Adrenal gland (tissue), 5 donors: ENCODE measurements around the gene ARHGAP31.

Experiments
- CTCF ChIP-seq, 6 experiments: fragments of 450-650 bp in 4 of 6; fragments of 200-600 bp in 2 of 6; sonication (generic) in 1 of 6; IDR thresholded peaks; 1 replicate in 5 of 6; 2 replicates in 1 of 6; pipeline versions ENCODE4 v1.5.1 to v1.8.0; 2016 to 2021; ENCODE audit warnings: antibody characterized with exemption in 6 of 6, mild to moderate bottlenecking in 2 of 6, moderate library complexity in 1 of 6
- POLR2A ChIP-seq, 2 donors: fragments of 450-650 bp; IDR thresholded peaks; one replicate each; pipeline ENCODE4 v1.6.1; 2017; ENCODE audit warnings: antibody characterized with exemption in 2 of 2, mild to moderate bottlenecking in 2 of 2, moderate library complexity in 1 of 2
- donor health status: DM: no; HTN: no; CAD: no.

DNA sequence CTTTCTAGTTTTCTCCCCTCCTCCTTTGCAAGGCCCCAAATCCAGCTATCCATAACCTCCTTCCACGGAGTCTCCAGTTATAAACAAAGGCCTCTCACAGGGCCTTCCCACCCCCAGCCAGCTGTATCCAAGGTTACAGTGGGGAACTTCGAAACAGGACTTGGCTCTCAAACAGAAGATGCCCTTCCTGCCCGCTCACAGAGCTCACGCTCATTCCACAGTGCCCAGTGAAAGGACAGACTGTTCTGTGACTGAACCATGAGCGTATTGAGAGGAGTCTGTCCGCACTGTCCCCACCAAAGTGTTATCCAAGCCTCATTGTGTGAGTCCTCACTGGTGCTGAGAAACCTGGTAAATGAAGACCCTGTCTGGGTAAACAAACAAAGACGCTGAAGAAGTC is 35.4 kb downstream of the ARHGAP31 start:
- TF ChIP-seq CTCF (IDR thresholded peaks at IDR 0.05) (no peak), POLR2A (IDR thresholded peaks at IDR 0.05) (no peak)
